ENCODE measurements around the gene SMIM17.

GRCh38 chr19:56603829-56604228 is 39.1 kb upstream of the SMIM17 start:
- TF ChIP-seq, protein P1, sequence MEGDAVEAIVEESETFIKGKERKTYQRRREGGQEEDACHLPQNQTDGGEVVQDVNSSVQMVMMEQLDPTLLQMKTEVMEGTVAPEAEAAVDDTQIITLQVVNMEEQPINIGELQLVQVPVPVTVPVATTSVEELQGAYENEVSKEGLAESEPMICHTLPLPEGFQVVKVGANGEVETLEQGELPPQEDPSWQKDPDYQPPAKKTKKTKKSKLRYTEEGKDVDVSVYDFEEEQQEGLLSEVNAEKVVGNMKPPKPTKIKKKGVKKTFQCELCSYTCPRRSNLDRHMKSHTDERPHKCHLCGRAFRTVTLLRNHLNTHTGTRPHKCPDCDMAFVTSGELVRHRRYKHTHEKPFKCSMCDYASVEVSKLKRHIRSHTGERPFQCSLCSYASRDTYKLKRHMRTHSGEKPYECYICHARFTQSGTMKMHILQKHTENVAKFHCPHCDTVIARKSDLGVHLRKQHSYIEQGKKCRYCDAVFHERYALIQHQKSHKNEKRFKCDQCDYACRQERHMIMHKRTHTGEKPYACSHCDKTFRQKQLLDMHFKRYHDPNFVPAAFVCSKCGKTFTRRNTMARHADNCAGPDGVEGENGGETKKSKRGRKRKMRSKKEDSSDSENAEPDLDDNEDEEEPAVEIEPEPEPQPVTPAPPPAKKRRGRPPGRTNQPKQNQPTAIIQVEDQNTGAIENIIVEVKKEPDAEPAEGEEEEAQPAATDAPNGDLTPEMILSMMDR (IDR thresholded peaks at IDR 0.05), result no peak
- no peak for TF ChIP-seq POLR2A (IDR thresholded peaks at IDR 0.05)
